OCI-LY7 (cell line): ENCODE results near the gene CCDC43. TPM values are rescaled to one million over a fixed set of nuclear protein-coding genes. Genes with fewer than 3 reads are reported as not detected.

Experiments used
- BruUV-seq: library from RNA; stranded (reverse); fragments of 400-500 nt; replicated peaks from 2 replicates; lab custom pipeline; 2021; lab: Mats Ljungman, UMichigan
- CTCF ChIA-PET: fragments of 300-600 bp; sonication (Branson Sonifier 250); formaldehyde crosslinking; loops from one replicate; lab custom pipeline; 2022; ENCODE audit warnings: antibody characterized with exemption; ENCODE audit not compliant: unreplicated experiment; lab: Charles Lee
- POLR2A ChIA-PET: fragments of 300-600 bp; sonication (Branson Sonifier 250); formaldehyde crosslinking; loops from one replicate; lab custom pipeline; 2022; ENCODE audit warnings: antibody characterized with exemption; lab: Charles Lee
- DNase-seq: peaks from one replicate; pipeline ENCODE4 v3.0.0-alpha.2; 2015; ENCODE audit warnings: low spot score
- H2AFZ ChIP-seq: fragments of 200-600 bp; sonication (generic), shearing (Covaris generic); 2 replicates; pipeline ENCODE4 v1.6.1; 2014; ENCODE audit warnings: mild to moderate bottlenecking, antibody characterized with exemption, low read length, moderate library complexity
- H3K27ac ChIP-seq: fragments of 200-600 bp; sonication (generic); 2 replicates; pipeline ENCODE4 v1.5.1; 2014; ENCODE audit warnings: mixed run types, low read depth, mild to moderate bottlenecking, moderate library complexity, low read length, inconsistent platforms; ENCODE audit not compliant: poor library complexity, severe bottlenecking
- H3K36me3 ChIP-seq: fragments of 200-600 bp; sonication (generic); 2 replicates; pipeline ENCODE4 v1.6.1; 2014; ENCODE audit warnings: mild to moderate bottlenecking, antibody characterized with exemption, low read length, moderate library complexity, mixed read lengths; ENCODE audit not compliant: insufficient read depth
- H3K4me1 ChIP-seq: fragments of 200-600 bp; sonication (generic); 2 replicates; pipeline ENCODE4 v1.5.1; 2014; ENCODE audit warnings: mild to moderate bottlenecking, low read length; ENCODE audit not compliant: insufficient read depth, poor library complexity, severe bottlenecking
- H3K4me2 ChIP-seq: fragments of 200-600 bp; sonication (generic); 2 replicates; pipeline ENCODE4 v1.6.1; 2014; ENCODE audit warnings: mild to moderate bottlenecking, low read length
- H3K4me3 ChIP-seq: fragments of 200-600 bp; sonication (generic); 2 replicates; pipeline ENCODE4 v1.5.1; 2014; ENCODE audit warnings: mild to moderate bottlenecking, low read depth, low read length; ENCODE audit not compliant: poor library complexity, severe bottlenecking
- H3K79me2 ChIP-seq: fragments of 200-600 bp; sonication (generic); 2 replicates; pipeline ENCODE4 v1.6.1; 2016; ENCODE audit warnings: low read depth, mild to moderate bottlenecking, low read length, moderate library complexity, mixed read lengths; ENCODE audit not compliant: insufficient read depth
- H3K9me2 ChIP-seq: fragments of 200-600 bp; sonication (generic); 2 replicates; pipeline ENCODE4 v1.6.1; 2016; ENCODE audit warnings: mild to moderate bottlenecking, low read length, mixed read lengths; ENCODE audit not compliant: insufficient read depth
- H3K9me3 ChIP-seq: fragments of 200-600 bp; sonication (generic); 2 replicates; pipeline ENCODE4 v1.6.1; 2014; ENCODE audit warnings: mild to moderate bottlenecking, mixed run types, low read length, mixed read lengths
- H4K20me1 ChIP-seq: fragments of 200-600 bp; sonication (generic); 2 replicates; pipeline ENCODE4 v1.6.1; 2014; ENCODE audit warnings: mild to moderate bottlenecking, antibody characterized with exemption, low read length, moderate library complexity, mixed read lengths; ENCODE audit not compliant: insufficient read depth
- CTCF ChIP-seq: fragments of 200-600 bp; sonication (generic); conservative IDR thresholded peaks from 2 replicates; pipeline ENCODE4 v1.5.1; 2014; ENCODE audit warnings: mild to moderate bottlenecking, antibody characterized with exemption, low read length, moderate library complexity, mixed read lengths
- EZH2phosphoT487 ChIP-seq: fragments of 200-600 bp; sonication (generic); IDR thresholded peaks from 2 replicates; pipeline ENCODE4 v1.6.1; 2018; ENCODE audit warnings: low read depth, borderline replicate concordance, mild to moderate bottlenecking, mixed run types, antibody characterized with exemption, low read length, moderate library complexity, mixed read lengths
- intact Hi-C: fragments of 100-400 bp; cut with micrococcal nuclease; formaldehyde crosslinking; loops from one replicate; pipeline ENCODE4 v1.10.0; 2022; ENCODE audit not compliant: unreplicated experiment
- total RNA-seq, 2 experiments: library from RNA; depleted of rRNA in 1 of 2; stranded (reverse); fragments of >200 nt in 1 of 2; shearing (Covaris generic) in 1 of 2; gene quantifications; 2 replicates each; pipeline ENCODE4 v1.2.3, GENCODE V29; 2014 to 2022

CCDC43 gene
- total RNA-seq, 2 experiments from 2014 or later = 33.2 to 35.6 TPM

- no peaks in the 10 kb centered on the region for H3K4me1 ChIP-seq
- no peak overlapping the region for H3K4me3 ChIP-seq
- H3K9me3 ChIP-seq = no peaks in the 10 kb centered on the region
- H2AFZ ChIP-seq = no peak overlapping the region
- no peak overlapping the region for H3K4me2 ChIP-seq
- H4K20me1 ChIP-seq = no peaks in the 10 kb centered on the region
- no peaks in the 10 kb centered on the region for H3K79me2 ChIP-seq
- no peak for DNase-seq
- no peak overlapping the region for H3K27ac ChIP-seq
- BruUV-seq = no TSS peak
- intact Hi-C loops = no loop called here
- POLR2A ChIA-PET = no interaction called here
- H3K36me3 ChIP-seq = peaks cover 30% of the 10 kb centered on the region; the same call in 1 of the 2 replicates
- CTCF ChIA-PET = no interaction called here
- TF ChIP-seq EZH2phosphoT487 = no peak
- no peak for TF ChIP-seq CTCF
- H3K9me2 ChIP-seq = no peaks in the 10 kb centered on the region
Observed at GRCh38 chr17:44677136-44677535, 12.4 kb downstream of the CCDC43 start.

GRCh38 chr17:44673893-44674292, 15.7 kb downstream of the CCDC43 start:
- H3K4me2 ChIP-seq = no peak overlapping the region
- no peaks in the 10 kb centered on the region for H4K20me1 ChIP-seq
- no peak overlapping the region for H2AFZ ChIP-seq
- H3K36me3 ChIP-seq = peaks cover 14% of the 10 kb centered on the region; the same call in 1 of the 2 replicates
- H3K4me1 ChIP-seq = no peaks in the 10 kb centered on the region
- ChIA-PET POLR2A (no interaction called here), CTCF (no interaction called here)
- TF ChIP-seq EZH2phosphoT487 (no peak), CTCF (no peak)
- no peaks in the 10 kb centered on the region for H3K79me2 ChIP-seq
- H3K9me2 ChIP-seq = no peaks in the 10 kb centered on the region
- H3K27ac ChIP-seq = no peak overlapping the region
- no peaks in the 10 kb centered on the region for H3K9me3 ChIP-seq
- intact Hi-C loops = no loop called here
- no TSS peak for BruUV-seq
- no peak overlapping the region for H3K4me3 ChIP-seq
- DNase-seq = no peak

GRCh38 chr17:44672479-44673093, 17.0 kb downstream of the CCDC43 start:
- BruUV-seq = no TSS peak
- H3K4me1 ChIP-seq = no peaks in the 10 kb centered on the region
- no peaks in the 10 kb centered on the region for H3K9me3 ChIP-seq
- H2AFZ ChIP-seq = no peak overlapping the region
- ChIA-PET POLR2A (interaction anchor here (1.0 kb wide), 1 partner anchor 12 kb away, joined by 3 read pairs; no protein-coding TSS in a partner anchor), CTCF (no interaction called here)
- no peaks in the 10 kb centered on the region for H4K20me1 ChIP-seq
- TF ChIP-seq CTCF = peak; percentile 91
- no peak for TF ChIP-seq EZH2phosphoT487
- no peak overlapping the region for H3K27ac ChIP-seq
- H3K4me3 ChIP-seq = no peak overlapping the region
- H3K4me2 ChIP-seq = no peak overlapping the region
- peaks cover 1% of the 10 kb centered on the region; the same call in 1 of the 2 replicates for H3K36me3 ChIP-seq
- DNase-seq = peak; percentile 42
- H3K79me2 ChIP-seq = no peaks in the 10 kb centered on the region
- intact Hi-C loops = loop anchor here (1.0 kb wide), 1 partner anchor 139 kb away; no protein-coding TSS in a partner anchor
- no peaks in the 10 kb centered on the region for H3K9me2 ChIP-seq
